PC-9 (cell line): ENCODE results near the gene NR6A1.

Experiments
- CTCF ChIP-seq: fragments of 200-600 bp; sonication (generic); conservative IDR thresholded peaks from 2 replicates; pipeline ENCODE4 v1.6.1; 2017; ENCODE audit warnings: mixed run types, antibody characterized with exemption, mild to moderate bottlenecking, moderate library complexity
- EZH2 ChIP-seq: fragments of 200-600 bp; sonication (generic); IDR thresholded peaks from 2 replicates; pipeline ENCODE4 v1.8.0; 2017; ENCODE audit warnings: antibody characterized with exemption, low read depth

- TF ChIP-seq CTCF: no peak
- no peak for TF ChIP-seq EZH2
Measured at GRCh38 chr9:124537926-124538325, 233.2 kb downstream of the NR6A1 start.
